ENCODE data around the gene PPME1. TPM values are rescaled to one million over a fixed set of nuclear protein-coding genes. Genes with fewer than 3 reads are reported as not detected.

Gene PPME1
- total and polyA plus RNA-seq, 9 donors = 27.1 to 48.1 (median 43.8) TPM

- no peaks in the 10 kb centered on the region for H3K4me1 ChIP-seq (ENCODE audit: control insufficient read depth, insufficient read depth, low read length)
- whole genome bisulfite sequencing (ENCODE audit: insufficient coverage) = 77% methylated on average over 2 of the region's 2 CpGs
- no peak overlapping the region for H3K4me3 ChIP-seq (ENCODE audit: low read length)
- no peak for DNase-seq
- H3K9me3 ChIP-seq (replicated peaks; ENCODE audit: control insufficient read depth, low read depth, low read length) = no peaks in the 10 kb centered on the region
- no peaks in the 10 kb centered on the region for H3K36me3 ChIP-seq (ENCODE audit: control insufficient read depth, insufficient read depth, low read length)
- H3K27me3 ChIP-seq (ENCODE audit: control insufficient read depth, insufficient read depth, low read length) = no peaks in the 10 kb centered on the region
- H3K27ac ChIP-seq (ENCODE audit: low read length) = no peak overlapping the region
Observed at GRCh38 chr11:74284466-74284865, 113.4 kb downstream of the PPME1 start.

- H3K9me3 ChIP-seq (replicated peaks; ENCODE audit: control insufficient read depth, low read depth, low read length) = no peaks in the 10 kb centered on the region
- H3K4me3 ChIP-seq (ENCODE audit: low read length) = no peak overlapping the region
- peak; percentile 40 for DNase-seq
- H3K27me3 ChIP-seq (ENCODE audit: control insufficient read depth, insufficient read depth, low read length) = no peaks in the 10 kb centered on the region
- H3K27ac ChIP-seq (ENCODE audit: low read length) = no peak overlapping the region
- no CpG with 5 or more reads among the region's 1 CpG for WGBS (ENCODE audit: insufficient coverage)
- H3K4me1 ChIP-seq (ENCODE audit: control insufficient read depth, insufficient read depth, low read length) = no peaks in the 10 kb centered on the region
- H3K36me3 ChIP-seq (ENCODE audit: control insufficient read depth, insufficient read depth, low read length) = no peaks in the 10 kb centered on the region
Observed at GRCh38 chr11:74288161-74288560, 117.1 kb downstream of the PPME1 start.

GRCh38 chr11:74288911-74289310 is 117.8 kb downstream of the PPME1 start:
- DNase-seq = no peak
- no peak overlapping the region for H3K4me3 ChIP-seq (ENCODE audit: low read length)
- no peaks in the 10 kb centered on the region for H3K27me3 ChIP-seq (ENCODE audit: control insufficient read depth, insufficient read depth, low read length)
- WGBS (ENCODE audit: insufficient coverage) = no CpG with 5 or more reads among the region's 4 CpGs
- no peaks in the 10 kb centered on the region for H3K9me3 ChIP-seq (replicated peaks; ENCODE audit: control insufficient read depth, low read depth, low read length)
- H3K4me1 ChIP-seq (ENCODE audit: control insufficient read depth, insufficient read depth, low read length) = no peaks in the 10 kb centered on the region
- no peak overlapping the region for H3K27ac ChIP-seq (ENCODE audit: low read length)
- no peaks in the 10 kb centered on the region for H3K36me3 ChIP-seq (ENCODE audit: control insufficient read depth, insufficient read depth, low read length)

- Histone ChIP-seq H3K4me1 (ENCODE audit: control insufficient read depth, insufficient read depth, low read length) (no peaks in the 10 kb centered on the region), H3K9me3 (replicated peaks; ENCODE audit: control insufficient read depth, low read depth, low read length) (no peaks in the 10 kb centered on the region), H3K27ac (ENCODE audit: low read length) (no peak overlapping the region), H3K36me3 (ENCODE audit: control insufficient read depth, insufficient read depth, low read length) (no peaks in the 10 kb centered on the region), H3K4me3 (ENCODE audit: low read length) (no peak overlapping the region), H3K27me3 (ENCODE audit: control insufficient read depth, insufficient read depth, low read length) (no peaks in the 10 kb centered on the region)
- no peak for DNase-seq
- no CpG with 5 or more reads among the region's 1 CpG for WGBS (ENCODE audit: insufficient coverage)
Observed at GRCh38 chr11:74297484-74297883, 126.4 kb downstream of the PPME1 start.

- Histone ChIP-seq H3K36me3 (ENCODE audit: control insufficient read depth, insufficient read depth, low read length) (no peaks in the 10 kb centered on the region), H3K4me1 (ENCODE audit: control insufficient read depth, insufficient read depth, low read length) (no peaks in the 10 kb centered on the region), H3K27me3 (ENCODE audit: control insufficient read depth, insufficient read depth, low read length) (no peaks in the 10 kb centered on the region), H3K27ac (ENCODE audit: low read length) (peak overlapping the region; percentile 20), H3K9me3 (replicated peaks; ENCODE audit: control insufficient read depth, low read depth, low read length) (no peaks in the 10 kb centered on the region), H3K4me3 (ENCODE audit: low read length) (no peak overlapping the region)
- DNase-seq = peak; percentile 65
- no CpG with 5 or more reads among the region's 3 CpGs for WGBS (ENCODE audit: insufficient coverage)
Observed at GRCh38 chr11:74299015-74299414, 127.9 kb downstream of the PPME1 start.

Other genes with a start within 250 kb of the PPME1 start
- 0.18 TPM for gene DNAJB13, start 220.3 kb upstream of the PPME1 start, total RNA-seq
- under 1 TPM; 0.18 to 0.80 (median 0.42) TPM for gene DNAJB13, start 220.3 kb upstream of the PPME1 start, polyA plus RNA-seq (ENCODE audit: insufficient read depth in 1 of 8, insufficient read length in 8 of 8, low replicate concordance in 1 of 8)
- gene UCP2, start 188.4 kb upstream of the PPME1 start, total RNA-seq = 18.0 TPM
- gene UCP2, start 188.4 kb upstream of the PPME1 start, polyA plus RNA-seq (ENCODE audit: insufficient read depth in 1 of 8, insufficient read length in 8 of 8, low replicate concordance in 1 of 8) = 100 to 1,000 TPM; 152 to 212 (median 185) TPM
- gene UCP3, start 162.2 kb upstream of the PPME1 start, total RNA-seq = 2.0 TPM
- 1 to 10 TPM; 1.2 to 7.7 (median 3.4) TPM for gene UCP3, start 162.2 kb upstream of the PPME1 start, polyA plus RNA-seq (ENCODE audit: insufficient read depth in 1 of 8, insufficient read length in 8 of 8, low replicate concordance in 1 of 8)
- gene C2CD3, start 287 bp upstream of the PPME1 start, total RNA-seq = 14.5 TPM
- 10 to 100 TPM; 15.5 to 25.8 (median 19.5) TPM for gene C2CD3, start 287 bp upstream of the PPME1 start, polyA plus RNA-seq (ENCODE audit: insufficient read depth in 1 of 8, insufficient read length in 8 of 8, low replicate concordance in 1 of 8)
- gene P4HA3, start 140.4 kb downstream of the PPME1 start, total RNA-seq = 3.0 TPM
- 1 to 10 TPM in 6 of 8 donors, under 1 TPM in 2; 0.80 to 9.3 (median 2.1) TPM for gene P4HA3, start 140.4 kb downstream of the PPME1 start, polyA plus RNA-seq (ENCODE audit: insufficient read depth in 1 of 8, insufficient read length in 8 of 8, low replicate concordance in 1 of 8)
- 4.3 TPM for gene PGM2L1, start 227.1 kb downstream of the PPME1 start, total RNA-seq
- 1 to 10 TPM; 3.5 to 5.3 (median 4.4) TPM for gene PGM2L1, start 227.1 kb downstream of the PPME1 start, polyA plus RNA-seq (ENCODE audit: insufficient read depth in 1 of 8, insufficient read length in 8 of 8, low replicate concordance in 1 of 8)

All from muscle of leg (tissue), 11 donors.